Measurements from ENCODE around the gene CARD10. TPM values are rescaled to one million over a fixed set of nuclear protein-coding genes. Genes with fewer than 3 reads are reported as not detected.

The CARD10 gene
- 24.0 and 25.9 TPM in 2 replicates for total RNA-seq (2014; rRNA removed; shearing (Covaris generic))

DNA sequence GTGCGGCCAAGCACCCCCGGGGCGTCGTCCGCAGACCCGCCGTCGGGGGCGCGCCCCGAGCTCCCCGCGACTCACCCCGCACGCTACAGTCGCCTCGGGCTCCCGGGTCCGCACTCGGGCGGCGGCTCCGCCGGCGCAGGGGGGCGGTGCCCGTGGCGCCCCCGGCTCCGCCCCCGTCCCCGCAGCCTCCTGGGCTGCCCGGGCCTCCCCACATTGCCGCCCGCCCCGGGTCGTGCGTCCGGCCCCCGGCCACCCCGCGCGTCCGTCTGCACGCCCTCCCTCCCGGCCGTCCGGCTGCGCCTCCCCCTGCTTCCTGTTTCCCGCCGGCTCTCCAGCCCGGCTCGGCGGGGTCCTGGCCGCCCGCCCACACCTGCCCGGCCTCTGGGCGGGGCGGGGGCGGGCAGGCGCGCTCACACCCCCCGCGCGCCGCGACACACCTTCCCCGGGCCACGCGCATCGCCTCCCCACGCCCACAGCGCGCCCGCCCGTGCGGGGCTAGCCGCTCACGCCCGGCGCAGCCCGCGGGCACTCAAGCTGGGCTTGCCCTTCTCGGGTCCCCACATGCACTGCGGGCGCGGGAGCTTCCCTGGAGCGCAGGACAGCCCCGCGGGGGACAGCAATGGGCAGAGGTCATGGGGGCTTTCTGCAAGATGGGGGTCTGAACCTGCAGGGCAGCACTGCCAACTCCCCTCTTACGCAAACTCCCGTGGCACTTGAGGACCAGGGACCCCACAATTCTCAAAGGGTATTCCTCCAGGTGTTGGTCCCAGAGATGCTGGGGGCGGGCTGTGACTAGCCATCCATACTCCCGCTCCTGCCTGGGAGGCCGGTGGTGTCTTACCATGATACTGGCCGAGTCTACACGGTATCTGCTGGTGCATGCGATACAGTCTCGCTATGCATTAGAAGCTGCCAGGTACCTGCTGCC is at the start of gene CARD10:
CARD10 (minus strand) TSS at position 148 of the 928 bp plus-strand sequence. CDS start 215 bp downstream, outside the sequence.
- peak; percentile 60 for DNase-seq (ENCODE audit: low read depth)

GRCh38 chr22:37568448-37569008 is 49.3 kb upstream of the CARD10 start:
- no peak for DNase-seq (ENCODE audit: low read depth)

GRCh38 chr22:37568012-37568411 is 48.8 kb upstream of the CARD10 start:
- no peak for DNase-seq (ENCODE audit: low read depth)

GRCh38 chr22:37566903-37567798 is 47.9 kb upstream of the CARD10 start:
- peak; percentile 92 for DNase-seq (ENCODE audit: low read depth)

DNA sequence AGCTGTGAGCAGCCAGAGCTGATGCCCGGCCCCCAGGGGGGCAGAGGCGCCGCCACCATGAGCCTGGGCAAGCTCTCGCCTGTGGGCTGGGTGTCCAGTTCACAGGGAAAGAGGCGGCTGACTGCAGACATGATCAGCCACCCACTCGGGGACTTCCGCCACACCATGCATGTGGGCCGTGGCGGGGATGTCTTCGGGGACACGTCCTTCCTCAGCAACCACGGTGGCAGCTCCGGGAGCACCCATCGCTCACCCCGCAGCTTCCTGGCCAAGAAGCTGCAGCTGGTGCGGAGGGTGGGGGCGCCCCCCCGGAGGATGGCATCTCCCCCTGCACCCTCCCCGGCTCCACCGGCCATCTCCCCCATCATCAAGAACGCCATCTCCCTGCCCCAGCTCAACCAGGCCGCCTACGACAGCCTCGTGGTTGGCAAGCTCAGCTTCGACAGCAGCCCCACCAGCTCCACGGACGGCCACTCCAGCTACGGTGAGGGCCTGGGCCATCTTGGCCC is 47.2 kb upstream of the CARD10 start:
- no peak for DNase-seq (ENCODE audit: low read depth)

GRCh38 chr22:37565830-37566229 is 46.6 kb upstream of the CARD10 start:
- DNase-seq (ENCODE audit: low read depth) = no peak

DNA sequence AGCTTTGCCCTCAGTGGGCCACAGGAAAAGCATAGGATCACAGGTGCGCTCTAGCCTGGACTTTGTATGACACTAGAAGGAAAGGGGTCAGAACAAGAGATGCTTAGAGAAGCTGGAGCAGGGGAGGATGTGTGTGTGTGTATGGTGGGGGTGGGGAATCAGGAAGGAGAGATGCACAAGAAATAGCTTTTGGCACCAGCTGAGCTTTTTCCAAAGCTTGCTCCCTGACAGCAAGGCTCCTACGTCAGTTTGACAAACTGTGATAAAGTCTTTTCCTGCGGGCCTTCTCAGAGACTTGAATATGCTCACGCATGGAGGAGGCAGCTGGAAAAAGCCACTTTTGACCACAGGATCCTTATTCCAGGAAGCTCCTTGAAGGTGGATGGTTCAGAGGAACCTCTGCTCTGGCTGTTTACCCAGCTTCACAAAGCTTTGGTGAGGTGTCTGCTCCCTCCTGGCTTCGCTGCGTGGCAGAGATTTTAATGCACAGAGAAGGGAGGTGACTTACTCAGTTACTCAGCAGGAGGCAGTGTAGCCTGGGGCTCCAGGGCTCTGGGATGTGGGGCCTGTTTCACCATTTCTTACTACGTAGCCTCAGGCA is 45.0 kb upstream of the CARD10 start:
- DNase-seq (ENCODE audit: low read depth) = no peak

DNA sequence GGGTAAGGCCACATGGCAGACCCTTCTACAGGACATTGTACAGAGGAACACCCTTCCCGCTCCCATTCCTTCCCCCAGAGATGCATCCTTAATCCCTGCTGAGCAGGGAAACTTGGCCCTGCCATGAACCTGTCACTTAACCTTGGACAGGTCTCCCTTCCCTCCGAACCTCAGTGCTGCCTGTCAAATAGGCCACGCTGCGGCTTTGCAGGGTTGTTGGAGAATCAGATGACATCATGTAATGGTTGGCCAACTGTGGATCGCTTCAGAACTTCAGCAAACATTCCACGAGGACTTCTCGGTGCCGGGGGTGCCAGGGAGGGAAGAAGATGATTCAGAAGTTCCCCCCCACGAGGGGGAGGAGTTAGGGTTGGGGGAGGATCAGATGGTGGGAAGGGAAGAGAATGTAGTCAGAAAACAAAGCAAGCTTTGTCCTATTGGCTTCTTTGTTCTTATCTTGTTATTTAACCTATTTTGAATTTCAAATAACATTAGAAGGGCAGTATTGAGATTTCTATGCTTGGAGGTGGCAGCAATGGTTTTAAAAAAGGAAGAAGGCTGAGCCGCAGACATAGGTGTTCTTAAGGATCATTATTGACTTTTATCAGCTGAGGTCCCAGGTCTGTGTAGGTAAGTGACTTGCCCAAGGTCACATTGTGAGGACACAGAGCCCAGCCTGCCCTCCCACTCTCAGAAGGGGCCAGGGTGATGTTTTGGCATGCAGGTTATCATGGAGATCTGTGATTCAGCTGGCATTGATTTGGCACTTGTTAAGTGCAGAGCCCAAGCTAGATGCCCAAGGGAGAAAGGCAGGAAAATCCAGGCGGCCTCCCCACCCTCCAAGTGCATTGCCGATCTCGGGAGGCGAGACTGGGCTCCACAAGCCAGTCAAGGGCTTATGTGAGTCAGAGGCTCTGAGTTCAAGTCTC is 44.2 kb upstream of the CARD10 start:
- peak; percentile 89 for DNase-seq (ENCODE audit: low read depth)

DNA sequence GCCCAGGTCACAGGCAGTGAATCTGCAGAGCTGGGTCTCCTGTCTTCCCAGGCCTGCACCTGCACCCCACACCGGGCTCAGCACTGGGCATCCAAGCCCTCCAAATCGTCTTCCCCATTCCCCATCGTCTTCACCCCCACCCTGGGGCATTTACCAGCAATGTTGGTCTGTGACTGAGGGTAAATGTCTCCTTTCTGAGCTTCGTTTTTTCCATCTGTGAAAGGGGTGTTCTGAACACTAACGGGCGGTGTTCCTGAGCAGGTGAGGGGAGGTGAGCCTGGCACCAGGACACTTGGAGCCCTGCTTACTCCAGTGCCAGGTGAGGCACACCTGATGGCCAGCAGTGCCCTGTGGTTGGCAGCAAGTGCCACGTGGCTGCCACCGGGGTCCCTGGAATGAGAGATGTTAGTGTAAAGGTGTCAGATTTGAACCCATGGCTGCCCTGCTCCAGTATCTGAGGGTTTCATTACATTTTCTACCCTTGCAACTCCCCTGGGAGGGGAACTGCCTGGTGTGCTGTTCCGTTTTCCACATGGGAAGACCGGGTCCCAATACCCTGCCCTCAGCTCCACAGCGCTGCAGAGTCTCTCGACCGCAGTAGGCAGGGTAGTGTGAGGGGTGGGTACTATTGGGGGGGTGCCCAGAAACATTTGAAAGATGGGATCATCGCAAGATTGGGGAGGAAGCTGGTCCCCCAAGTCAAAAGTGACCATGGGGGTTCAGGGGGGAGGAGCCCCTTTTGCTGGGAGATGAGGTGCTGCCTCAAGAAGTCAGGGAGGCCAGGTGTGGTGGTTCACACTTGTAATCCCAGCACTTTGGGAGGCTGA is 43.0 kb upstream of the CARD10 start:
- DNase-seq (ENCODE audit: low read depth) = no peak

GRCh38 chr22:37561212-37562048 is 42.2 kb upstream of the CARD10 start:
- peak; percentile 91 for DNase-seq (ENCODE audit: low read depth)

DNA sequence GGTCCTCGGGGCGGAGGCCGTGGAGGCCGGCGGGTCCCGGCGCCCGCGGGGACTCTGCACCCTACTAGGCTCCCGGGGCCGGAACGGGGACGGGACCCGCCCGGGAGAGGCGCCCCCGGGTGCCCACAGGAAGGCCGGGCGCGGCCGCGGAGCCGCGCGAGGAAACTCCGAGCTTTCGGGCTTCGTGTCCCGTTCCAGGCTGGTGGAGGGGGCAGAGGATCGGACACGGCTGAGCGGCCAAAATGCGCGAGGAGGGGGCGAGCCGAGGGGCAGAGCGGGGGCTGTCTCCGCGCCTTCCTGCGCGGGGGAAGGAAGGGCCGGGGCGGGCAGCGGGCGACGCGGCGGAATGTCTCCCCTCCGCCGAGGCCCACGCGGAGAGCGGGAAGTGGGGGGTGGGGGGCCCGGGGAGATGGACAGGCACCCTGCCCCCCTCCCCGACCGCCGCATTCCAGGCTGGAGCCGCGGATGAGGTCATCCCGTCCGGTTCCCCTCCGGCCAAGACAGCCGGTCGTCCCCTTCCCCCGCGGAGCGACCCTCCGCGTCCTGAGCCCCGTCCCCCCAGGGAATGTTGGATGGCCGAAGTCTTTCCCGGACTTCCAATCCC is 41.5 kb upstream of the CARD10 start:
- DNase-seq (ENCODE audit: low read depth) = peak; percentile 53

GRCh38 chr22:37559901-37560607 is 40.8 kb upstream of the CARD10 start, which contains the start of gene CDC42EP1:
Gene CDC42EP1 (plus strand): TSS chr22:37560480. CDS start chr22:37566350, 5,870 bp downstream.
- peak; percentile 57 for DNase-seq (ENCODE audit: low read depth)

DNA sequence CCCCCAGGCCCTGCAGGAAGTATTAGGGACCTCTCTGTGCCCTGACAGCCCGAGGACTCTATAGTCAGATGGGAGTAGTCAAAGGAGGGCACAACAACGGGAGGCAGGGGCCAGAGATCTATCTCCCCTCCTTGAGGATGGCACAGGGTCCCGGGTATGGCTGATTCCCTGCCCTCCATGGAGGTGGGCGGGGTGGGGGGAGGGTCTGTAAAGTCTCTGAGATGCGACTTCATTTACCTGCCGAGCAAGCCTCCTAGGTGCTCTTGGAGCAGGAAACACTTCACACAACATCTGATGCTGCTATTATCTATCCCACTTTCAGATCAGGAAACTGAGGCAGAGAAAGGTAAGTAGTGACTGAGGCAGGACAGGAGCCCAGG is 40.3 kb upstream of the CARD10 start:
- DNase-seq (ENCODE audit: low read depth) = no peak

DNA sequence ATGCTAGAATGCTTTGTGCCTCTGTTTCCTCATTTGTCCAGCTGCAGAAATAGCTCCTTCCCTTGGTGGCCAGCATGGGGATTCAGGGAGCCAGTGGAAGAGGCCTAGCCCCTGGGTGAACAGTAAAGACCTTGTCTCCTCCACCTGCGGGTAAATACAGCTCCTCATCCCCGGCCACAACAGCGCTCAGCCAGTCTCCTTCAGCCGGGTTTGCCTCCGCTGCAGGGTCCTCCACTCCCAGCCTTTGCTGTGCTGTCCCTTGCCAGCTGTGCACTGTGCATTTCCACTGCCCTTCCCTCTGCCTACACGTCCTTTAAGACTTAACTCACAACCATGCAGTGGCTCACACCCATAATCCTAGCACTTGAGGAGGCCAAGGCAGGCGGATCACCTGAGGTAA is 39.6 kb upstream of the CARD10 start:
- DNase-seq (ENCODE audit: low read depth) = no peak

- DNase-seq (ENCODE audit: low read depth) = no peak
Observed at GRCh38 chr22:37557321-37558001, 38.2 kb upstream of the CARD10 start.

GRCh38 chr22:37556710-37557109 is 37.5 kb upstream of the CARD10 start:
- no peak for DNase-seq (ENCODE audit: low read depth)

DNA sequence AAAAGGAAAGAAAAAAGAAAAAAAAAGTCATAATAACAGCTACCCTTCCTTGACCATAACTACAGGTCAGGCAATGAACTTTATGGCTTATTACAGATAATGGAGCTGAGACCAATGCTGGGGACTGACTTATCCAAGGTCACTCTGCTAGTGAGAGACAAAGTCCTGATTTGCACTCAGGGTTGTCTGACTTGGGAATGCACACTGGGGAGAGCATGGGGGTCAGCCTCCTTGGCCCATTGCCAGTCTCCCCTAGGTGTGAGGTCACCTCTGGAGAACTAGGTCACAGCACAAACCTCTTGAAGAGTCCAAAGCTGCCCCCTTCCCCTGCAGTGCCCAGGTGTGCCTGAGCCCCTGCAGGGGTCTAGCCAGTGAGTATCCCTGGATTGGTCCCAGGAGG is 35.8 kb upstream of the CARD10 start:
- DNase-seq (ENCODE audit: low read depth) = no peak
